Measurements from ENCODE around the gene RAB34. TPM values are rescaled to one million over a fixed set of nuclear protein-coding genes. Genes with fewer than 3 reads are reported as not detected.
"Not testable (repeated sequence)": the region's sequence is repeated elsewhere in the genome, so short reads cannot be mapped to it uniquely, and the experiment has no call there.

The RAB34 gene
- total RNA-seq, 1 donor from 2014 or later: 172 TPM

DNA sequence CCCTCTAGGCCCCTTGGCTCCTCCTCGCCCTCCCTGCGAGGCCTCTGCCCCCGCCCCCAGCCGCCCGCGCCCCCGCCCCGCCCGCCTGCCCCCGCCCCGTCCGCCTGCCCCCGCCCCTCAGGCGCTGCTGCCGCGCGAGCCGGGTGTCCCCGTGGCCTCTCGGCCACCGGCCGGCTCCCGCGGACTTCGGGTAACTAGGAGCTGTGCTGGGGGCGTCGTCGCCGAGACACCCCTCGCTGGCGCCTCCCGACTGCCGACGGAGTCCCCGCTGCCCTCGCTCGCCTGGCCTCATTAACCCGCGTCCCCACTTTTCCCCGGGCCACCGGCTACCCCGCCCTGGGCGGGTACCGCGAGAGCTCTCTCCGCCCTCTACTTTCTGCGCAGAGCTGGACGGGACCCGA, 8.6 kb upstream of the RAB34 start, which contains the start of gene TLCD1:
TLCD1 (minus strand) TSS at position 8 of the 401 bp plus-strand sequence. CDS start 136 bp downstream, outside the sequence.
- H3K4me1 ChIP-seq: peaks cover 13 to 26% of the 10 kb centered on the region in 2 donors
- H3K4me3 ChIP-seq: peak within 1 kb of the TSS; percentile 53 to 83
- peaks cover 24 to 35% of the 10 kb centered on the region in 2 donors for H3K36me3 ChIP-seq
- no peaks in the 10 kb centered on the region for H3K27me3 ChIP-seq
- H3K9me3 ChIP-seq: no peaks in the 10 kb centered on the region
- TF ChIP-seq CTCF (IDR thresholded peaks at IDR 0.05): no peak
- peak in 1 of 2 donors; percentile 80 for DNase-seq (ENCODE audit: low spot score in 2 of 2)
- H3K27ac ChIP-seq: peak within 1 kb of the TSS; percentile 93 to 95
- intact Hi-C loops (cut with DNase I): loop anchor here (2.0 to 10.0 kb wide), 5 partner anchors 36 to 389 kb away; partner anchors contain the start of gene FLOT2

- peak overlapping the region; percentile 53 to 83 for H3K4me3 ChIP-seq
- peaks cover 17 to 30% of the 10 kb centered on the region in 2 donors for H3K4me1 ChIP-seq
- no peak for TF ChIP-seq CTCF (IDR thresholded peaks at IDR 0.05)
- no peaks in the 10 kb centered on the region for H3K27me3 ChIP-seq
- intact Hi-C loops (cut with DNase I): loop anchor here (2.0 to 10.0 kb wide), 5 partner anchors 37 to 389 kb away; partner anchors contain the start of gene FLOT2
- DNase-seq (ENCODE audit: low spot score in 2 of 2): no peak
- peak overlapping the region; percentile 66 to 93 for H3K27ac ChIP-seq
- H3K9me3 ChIP-seq: no peaks in the 10 kb centered on the region
- peaks cover 24 to 36% of the 10 kb centered on the region in 2 donors for H3K36me3 ChIP-seq
These were observed 8.1 kb upstream of the RAB34 start for GRCh38 chr17:28725660-28726225.

- no peaks in the 10 kb centered on the region for H3K9me3 ChIP-seq
- no peaks in the 10 kb centered on the region for H3K27me3 ChIP-seq
- H3K4me3 ChIP-seq: peak overlapping the region; percentile 53 to 83
- peak overlapping the region; percentile 66 to 93 for H3K27ac ChIP-seq
- H3K36me3 ChIP-seq: peaks cover 24 to 36% of the 10 kb centered on the region in 2 donors
- no peak for DNase-seq (ENCODE audit: low spot score in 2 of 2)
- peaks cover 17 to 36% of the 10 kb centered on the region in 2 donors for H3K4me1 ChIP-seq
- intact Hi-C loops (cut with DNase I): loop anchor here (5.0 to 10.0 kb wide), 3 partner anchors 37 to 390 kb away; partner anchors contain the start of gene FLOT2
- TF ChIP-seq CTCF (IDR thresholded peaks at IDR 0.05): no peak
These were observed 7.5 kb upstream of the RAB34 start for GRCh38 chr17:28725166-28725659.

DNA sequence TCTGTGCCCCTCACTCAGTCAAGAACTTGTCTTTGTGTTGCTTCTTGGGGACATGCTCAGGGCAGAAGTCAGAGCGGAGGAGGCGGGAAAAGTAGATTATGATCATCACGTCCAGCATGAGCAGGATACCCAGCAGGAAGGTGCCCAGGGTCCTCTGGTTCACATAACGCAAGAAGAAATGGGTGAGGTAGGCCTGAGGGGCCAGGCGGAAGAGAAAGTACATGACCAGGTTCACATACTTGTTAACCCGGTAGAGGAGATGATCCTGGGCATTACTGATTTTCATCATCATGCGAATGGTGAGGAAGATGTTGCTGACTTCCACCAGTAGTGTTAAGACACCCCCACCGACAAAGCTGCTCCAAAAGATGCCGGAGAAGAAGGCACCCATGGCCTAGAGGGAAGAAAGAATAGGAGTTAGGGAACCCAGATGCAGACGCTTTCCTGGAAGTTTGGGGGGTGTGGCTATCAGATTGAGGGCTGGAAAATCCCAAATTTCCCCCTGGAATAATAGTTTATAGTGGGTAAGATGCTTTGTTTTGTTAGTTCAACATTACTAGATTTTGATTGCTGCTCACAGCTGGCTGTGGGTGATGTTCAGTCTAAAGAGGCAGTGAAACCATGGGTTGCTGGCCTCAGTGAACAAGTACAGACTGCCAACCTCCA, 7.0 kb upstream of the RAB34 start:
- peaks cover 24 to 36% of the 10 kb centered on the region in 2 donors for H3K36me3 ChIP-seq
- intact Hi-C loops (cut with DNase I): loop anchor here (5.0 to 10.0 kb wide), 3 partner anchors 38 to 390 kb away; partner anchors contain the start of gene FLOT2
- H3K27me3 ChIP-seq: no peaks in the 10 kb centered on the region
- H3K4me3 ChIP-seq: peak overlapping the region in 1 of 2 donors; percentile 83
- TF ChIP-seq CTCF (IDR thresholded peaks at IDR 0.05): no peak
- H3K9me3 ChIP-seq: no peaks in the 10 kb centered on the region
- H3K4me1 ChIP-seq: peaks cover 17 to 36% of the 10 kb centered on the region in 2 donors
- peak overlapping the region; percentile 66 to 93 for H3K27ac ChIP-seq
- DNase-seq (ENCODE audit: low spot score in 2 of 2): no peak

DNA sequence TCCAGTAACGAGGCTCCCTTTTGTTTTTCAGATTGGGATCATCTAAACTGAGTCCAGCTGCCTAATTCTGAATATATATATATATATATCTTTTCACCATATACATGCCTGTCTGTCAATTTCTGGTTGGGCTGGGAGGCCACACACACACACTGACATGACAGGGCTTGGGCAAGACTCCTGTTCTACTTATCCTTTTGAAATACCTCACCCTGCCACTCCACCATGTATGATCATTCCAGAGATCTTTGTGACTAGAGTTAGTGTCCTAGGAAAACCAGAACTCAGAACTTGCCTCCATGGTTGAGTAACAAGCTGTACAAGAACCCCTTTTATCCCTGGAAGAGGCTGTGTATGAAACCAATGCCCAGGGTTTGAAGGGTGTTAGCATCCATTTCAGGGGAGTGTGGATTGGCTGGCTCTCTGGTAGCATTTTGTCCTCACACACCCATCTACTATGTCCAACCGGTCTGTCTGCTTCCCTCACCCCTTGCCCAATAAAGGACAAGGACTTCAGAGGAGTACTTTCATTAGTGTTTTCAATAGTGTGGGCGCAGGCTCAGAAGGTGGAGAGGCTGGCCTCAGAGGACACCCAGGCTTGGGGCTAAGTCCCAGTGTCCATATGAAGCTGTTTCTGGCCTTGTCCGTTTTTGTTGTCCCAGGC, 6.3 kb upstream of the RAB34 start:
- H3K4me3 ChIP-seq; H3K27me3 ChIP-seq; H3K9me3 ChIP-seq; H3K27ac ChIP-seq; DNase-seq (ENCODE audit: low spot score in 2 of 2): not testable (repeated sequence)
- intact Hi-C loops (cut with DNase I): loop anchor here (10.0 kb wide), 1 partner anchor 391 kb away; no protein-coding TSS in a partner anchor
- Histone ChIP-seq H3K4me1 (peaks cover 19 to 36% of the 10 kb centered on the region in 2 donors), H3K36me3 (peaks cover 24 to 36% of the 10 kb centered on the region in 2 donors)
